Measurements from ENCODE around the gene ADCYAP1R1. TPM values are rescaled to one million over a fixed set of nuclear protein-coding genes. Genes with fewer than 3 reads are reported as not detected.

ADCYAP1R1 gene
- total and polyA plus RNA-seq, 8 donors: 0.87 to 2.4 (median 1.4) TPM

- intact Hi-C loops (cut with DNase I): no loop called here
- Histone ChIP-seq H3K4me1 (no peaks in the 10 kb centered on the region), H3K4me3 (no peak overlapping the region), H3K36me3 (no peaks in the 10 kb centered on the region), H3K27ac (no peak overlapping the region), H3K9me3 (no peaks in the 10 kb centered on the region), H3K27me3 (peaks cover 27 to 91% of the 10 kb centered on the region in 2 donors)
- DNase-seq (no peak), ATAC-seq (no peak)
- TF ChIP-seq CTCF (IDR thresholded peaks at IDR 0.05): no peak
Observed at GRCh38 chr7:31053986-31054385, 1.9 kb downstream of the ADCYAP1R1 start.

GRCh38 chr7:31054608-31055278, 2.6 kb downstream of the ADCYAP1R1 start:
- H3K4me3 ChIP-seq: no peak overlapping the region
- H3K4me1 ChIP-seq: no peaks in the 10 kb centered on the region
- ATAC-seq (no peak), DNase-seq (no peak)
- no peak for TF ChIP-seq CTCF (IDR thresholded peaks at IDR 0.05)
- intact Hi-C loops (cut with DNase I): no loop called here
- no peaks in the 10 kb centered on the region for H3K36me3 ChIP-seq
- H3K27me3 ChIP-seq: peaks cover 27 to 85% of the 10 kb centered on the region in 2 donors
- H3K27ac ChIP-seq: no peak overlapping the region
- no peaks in the 10 kb centered on the region for H3K9me3 ChIP-seq

- intact Hi-C loops (cut with DNase I): no loop called here
- H3K9me3 ChIP-seq: no peaks in the 10 kb centered on the region
- H3K4me3 ChIP-seq: no peak overlapping the region
- no peak for ATAC-seq
- H3K27ac ChIP-seq: no peak overlapping the region
- TF ChIP-seq CTCF (IDR thresholded peaks at IDR 0.05): no peak
- H3K27me3 ChIP-seq: peaks cover 27 to 77% of the 10 kb centered on the region in 2 donors
- H3K4me1 ChIP-seq: no peaks in the 10 kb centered on the region
- DNase-seq: no peak
- H3K36me3 ChIP-seq: no peaks in the 10 kb centered on the region
Observed at GRCh38 chr7:31055471-31055870, 3.4 kb downstream of the ADCYAP1R1 start.

- intact Hi-C loops (cut with DNase I): no loop called here
- no peaks in the 10 kb centered on the region for H3K4me1 ChIP-seq
- no peaks in the 10 kb centered on the region for H3K36me3 ChIP-seq
- no peaks in the 10 kb centered on the region for H3K9me3 ChIP-seq
- DNase-seq: no peak
- H3K27me3 ChIP-seq: peaks cover 21 to 63% of the 10 kb centered on the region in 2 donors
- H3K27ac ChIP-seq: no peak overlapping the region
- TF ChIP-seq CTCF (IDR thresholded peaks at IDR 0.05): no peak
- no peak for ATAC-seq
- H3K4me3 ChIP-seq: no peak overlapping the region
Observed at GRCh38 chr7:31056775-31057346, 4.8 kb downstream of the ADCYAP1R1 start.

- H3K4me3 ChIP-seq: no peak overlapping the region
- no peaks in the 10 kb centered on the region for H3K36me3 ChIP-seq
- ATAC-seq: no peak
- H3K4me1 ChIP-seq: no peaks in the 10 kb centered on the region
- peaks cover 9 to 51% of the 10 kb centered on the region in 2 donors for H3K27me3 ChIP-seq
- intact Hi-C loops (cut with DNase I): no loop called here
- no peak for DNase-seq
- H3K27ac ChIP-seq: no peak overlapping the region
- no peaks in the 10 kb centered on the region for H3K9me3 ChIP-seq
- TF ChIP-seq CTCF (IDR thresholded peaks at IDR 0.05): no peak
Observed at GRCh38 chr7:31058122-31058521, 6.0 kb downstream of the ADCYAP1R1 start.
